ENCODE measurements around the gene GALC. TPM values are rescaled to one million over a fixed set of nuclear protein-coding genes. Genes with fewer than 3 reads are reported as not detected.

Gene GALC
- total and polyA plus RNA-seq, 8 donors, result 2.3 to 50.4 (median 11.0) TPM

DNA sequence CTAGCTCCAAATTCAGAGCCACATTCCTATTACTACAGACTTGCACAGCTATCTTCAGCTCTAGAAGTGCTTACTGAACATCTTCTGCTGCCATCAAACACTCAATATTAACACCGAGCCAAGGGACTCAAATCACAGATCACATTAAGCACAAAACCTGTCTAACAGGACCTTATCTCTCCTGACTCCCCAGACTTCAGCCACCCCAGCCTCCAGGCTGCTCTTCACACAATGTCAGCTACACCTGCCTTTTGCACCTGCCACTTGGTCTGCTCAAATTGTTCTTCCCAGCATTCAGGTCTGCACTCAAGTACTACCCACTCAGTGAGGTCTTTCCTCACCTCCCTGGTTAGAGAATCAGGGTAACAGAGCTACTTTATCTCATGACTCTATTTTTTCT, 57.1 kb downstream of the GALC start:
- intact Hi-C loops (cut with DNase I; ENCODE audit: low total_unique reads), result no loop called here
- Histone ChIP-seq H3K27me3 (no peaks in the 10 kb centered on the region), H3K27ac (no peak overlapping the region), H3K36me3 (peaks cover 7 to 50% (median 41%) of the 10 kb centered on the region in 4 donors), H3K9me3 (no peaks in the 10 kb centered on the region), H3K4me1 (peaks cover 0 to 2% (median 0%) of the 10 kb centered on the region in 4 donors), H3K4me3 (no peak overlapping the region)
- DNase-seq, result peak in 1 of 2 donors; percentile 28
- WGBS, 5 donors, result 25 to 67% (median 50%) methylated on average over 1 of the region's 1 CpG
- TF ChIP-seq, protein P1, sequence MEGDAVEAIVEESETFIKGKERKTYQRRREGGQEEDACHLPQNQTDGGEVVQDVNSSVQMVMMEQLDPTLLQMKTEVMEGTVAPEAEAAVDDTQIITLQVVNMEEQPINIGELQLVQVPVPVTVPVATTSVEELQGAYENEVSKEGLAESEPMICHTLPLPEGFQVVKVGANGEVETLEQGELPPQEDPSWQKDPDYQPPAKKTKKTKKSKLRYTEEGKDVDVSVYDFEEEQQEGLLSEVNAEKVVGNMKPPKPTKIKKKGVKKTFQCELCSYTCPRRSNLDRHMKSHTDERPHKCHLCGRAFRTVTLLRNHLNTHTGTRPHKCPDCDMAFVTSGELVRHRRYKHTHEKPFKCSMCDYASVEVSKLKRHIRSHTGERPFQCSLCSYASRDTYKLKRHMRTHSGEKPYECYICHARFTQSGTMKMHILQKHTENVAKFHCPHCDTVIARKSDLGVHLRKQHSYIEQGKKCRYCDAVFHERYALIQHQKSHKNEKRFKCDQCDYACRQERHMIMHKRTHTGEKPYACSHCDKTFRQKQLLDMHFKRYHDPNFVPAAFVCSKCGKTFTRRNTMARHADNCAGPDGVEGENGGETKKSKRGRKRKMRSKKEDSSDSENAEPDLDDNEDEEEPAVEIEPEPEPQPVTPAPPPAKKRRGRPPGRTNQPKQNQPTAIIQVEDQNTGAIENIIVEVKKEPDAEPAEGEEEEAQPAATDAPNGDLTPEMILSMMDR (IDR thresholded peaks at IDR 0.05), result no peak
- TF ChIP-seq POLR2AphosphoS5 (IDR thresholded peaks at IDR 0.05), result no peak
- TF ChIP-seq EP300 (IDR thresholded peaks at IDR 0.05), result no peak
- no peak for TF ChIP-seq POLR2A (IDR thresholded peaks at IDR 0.05)

GRCh38 chr14:87935081-87935828, 57.7 kb downstream of the GALC start:
- intact Hi-C loops (cut with DNase I; ENCODE audit: low total_unique reads), result no loop called here
- H3K36me3 ChIP-seq, result peaks cover 7 to 44% (median 35%) of the 10 kb centered on the region in 4 donors
- TF ChIP-seq POLR2A (IDR thresholded peaks at IDR 0.05), result no peak
- no peak for TF ChIP-seq POLR2AphosphoS5 (IDR thresholded peaks at IDR 0.05)
- TF ChIP-seq EP300 (IDR thresholded peaks at IDR 0.05), result no peak
- TF ChIP-seq, protein P1 (IDR thresholded peaks at IDR 0.05), result no peak
- WGBS, 5 donors, result 39 to 55% (median 54%) methylated on average over 5 of the region's 5 CpGs
- peaks cover 0 to 2% (median 0%) of the 10 kb centered on the region in 4 donors for H3K4me1 ChIP-seq
- H3K4me3 ChIP-seq, result no peak overlapping the region
- H3K9me3 ChIP-seq, result no peaks in the 10 kb centered on the region
- no peak overlapping the region for H3K27ac ChIP-seq
- no peak for DNase-seq
- H3K27me3 ChIP-seq, result no peaks in the 10 kb centered on the region

DNA sequence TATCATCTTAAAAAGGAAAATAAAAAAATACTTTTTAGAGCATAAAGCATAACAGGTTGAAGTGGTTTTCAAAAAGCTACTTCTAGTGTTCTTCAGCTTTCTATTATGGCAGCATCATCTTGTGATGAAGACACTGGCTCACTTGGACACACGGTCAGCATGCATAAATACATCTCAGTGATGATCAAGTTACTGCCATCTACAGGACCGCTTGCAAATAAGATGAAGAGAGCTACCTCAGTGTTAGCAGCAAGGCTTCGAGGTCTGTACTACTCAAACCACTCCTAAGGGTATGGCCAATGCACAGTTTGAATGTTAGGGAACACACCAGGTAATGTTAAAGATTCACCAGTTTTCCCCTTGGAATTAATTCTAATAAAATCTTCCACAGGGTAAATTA, 58.8 kb downstream of the GALC start:
- Histone ChIP-seq H3K27me3 (no peaks in the 10 kb centered on the region), H3K9me3 (no peaks in the 10 kb centered on the region), H3K36me3 (peaks cover 7 to 33% (median 26%) of the 10 kb centered on the region in 4 donors), H3K4me3 (no peak overlapping the region), H3K4me1 (peaks cover 0 to 2% (median 0%) of the 10 kb centered on the region in 4 donors), H3K27ac (no peak overlapping the region)
- DNase-seq, result no peak
- WGBS, 5 donors, result 83 to 89% (median 86%) methylated on average over 3 of the region's 3 CpGs
- TF ChIP-seq, protein P1 (IDR thresholded peaks at IDR 0.05), result no peak
- TF ChIP-seq POLR2A (IDR thresholded peaks at IDR 0.05) (no peak), POLR2AphosphoS5 (IDR thresholded peaks at IDR 0.05) (no peak), EP300 (IDR thresholded peaks at IDR 0.05) (no peak)
- intact Hi-C loops (cut with DNase I; ENCODE audit: low total_unique reads), result no loop called here

DNA sequence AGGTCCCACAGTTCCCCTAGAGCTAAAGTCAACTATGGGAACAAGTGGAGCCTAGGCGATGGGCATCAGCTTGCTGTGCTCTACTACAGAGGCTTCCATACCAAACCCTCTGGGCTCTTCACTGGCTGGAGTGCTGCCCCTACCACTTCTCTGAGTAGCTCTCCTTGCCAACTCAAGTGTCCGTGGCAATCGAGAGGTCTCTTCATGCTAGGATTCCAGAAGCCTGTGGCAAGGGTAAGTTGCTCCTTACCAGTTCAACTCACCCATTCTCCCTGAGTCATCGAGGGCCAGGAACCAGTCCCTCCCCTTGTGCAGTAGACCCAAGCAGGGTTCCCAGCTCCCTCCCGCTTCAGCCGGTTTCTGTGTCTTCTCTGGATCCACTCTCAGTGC, 76.1 kb downstream of the GALC start:
- no peak for TF ChIP-seq EP300 (IDR thresholded peaks at IDR 0.05)
- TF ChIP-seq, protein P1 (IDR thresholded peaks at IDR 0.05), result no peak
- TF ChIP-seq POLR2A (IDR thresholded peaks at IDR 0.05), result no peak
- TF ChIP-seq POLR2AphosphoS5 (IDR thresholded peaks at IDR 0.05), result no peak
- no peaks in the 10 kb centered on the region for H3K4me1 ChIP-seq
- WGBS, 5 donors, result 91 to 98% (median 96%) methylated on average over 3 to 6 of the region's 6 CpGs
- no peak for DNase-seq
- no peaks in the 10 kb centered on the region for H3K36me3 ChIP-seq
- no peak overlapping the region for H3K4me3 ChIP-seq
- H3K9me3 ChIP-seq, result peaks cover 0 to 30% (median 23%) of the 10 kb centered on the region in 4 donors
- intact Hi-C loops (cut with DNase I; ENCODE audit: low total_unique reads), result no loop called here
- H3K27ac ChIP-seq, result no peak overlapping the region
- no peaks in the 10 kb centered on the region for H3K27me3 ChIP-seq
